CD4-positive, alpha-beta T cell treated with Interleukin-21 for 1 hour (primary cell): ENCODE data around the gene TMEM236.
A peak's percentile ranks its signal among the peaks of the same experiment; 100 is the strongest.
"Not testable (repeated sequence)": the region's sequence is repeated elsewhere in the genome, so short reads cannot be mapped to it uniquely, and the experiment has no call there.

Experiments
- DNase-seq: peaks from one replicate; pipeline ENCODE4 v3.0.0-alpha.2; 2020

TMEM236 gene, protein sequence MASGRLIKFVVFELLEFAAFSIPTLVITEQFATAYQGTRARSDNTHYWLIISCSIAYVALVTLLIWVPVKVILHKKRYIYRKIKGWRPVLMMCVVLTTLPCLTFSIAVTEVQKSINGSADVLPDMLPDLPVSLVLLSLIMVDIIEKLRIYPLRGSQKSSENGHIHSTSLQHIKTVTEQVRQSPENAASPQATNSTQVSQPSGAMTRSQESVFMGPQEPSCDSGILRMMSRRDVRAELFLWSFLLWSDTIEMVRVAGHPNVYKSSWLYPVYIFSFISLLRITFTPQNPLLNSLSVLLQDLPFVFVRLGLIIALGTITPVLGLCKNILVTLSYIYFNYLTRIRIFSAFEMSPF

DNA sequence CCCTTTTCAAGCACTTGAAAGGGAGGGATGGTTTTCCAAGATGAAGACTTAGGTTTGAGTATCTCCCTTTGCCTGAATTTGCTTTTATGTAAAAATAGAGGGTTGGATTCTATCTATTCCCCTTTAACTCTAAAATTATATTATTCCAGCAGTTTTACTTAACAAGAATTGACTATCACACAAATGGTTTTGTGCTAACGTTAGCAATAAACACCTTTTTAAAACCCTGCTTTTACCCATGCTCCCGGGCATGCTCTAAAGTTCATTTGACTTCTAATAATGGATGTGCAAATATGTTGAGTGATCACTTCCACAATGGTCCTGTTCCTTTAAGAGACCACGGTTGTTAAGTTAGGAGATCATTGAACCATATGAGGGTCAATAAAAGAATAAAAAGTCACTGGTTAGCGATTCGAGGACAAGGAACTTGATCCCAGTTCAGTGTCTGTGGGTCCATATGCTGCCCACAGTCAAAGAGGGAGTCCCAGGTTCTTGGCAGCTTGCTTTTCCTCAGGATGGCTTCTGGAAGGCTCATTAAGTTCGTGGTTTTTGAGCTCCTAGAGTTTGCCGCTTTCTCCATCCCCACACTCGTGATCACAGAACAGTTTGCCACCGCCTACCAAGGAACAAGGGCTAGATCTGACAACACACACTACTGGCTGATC lies at the start of gene TMEM236:
TSS of gene TMEM236 (plus strand) at position 421 of the 665 bp plus-strand sequence. CDS start at position 516, 95 bp downstream.
- DNase-seq = no peak

DNA sequence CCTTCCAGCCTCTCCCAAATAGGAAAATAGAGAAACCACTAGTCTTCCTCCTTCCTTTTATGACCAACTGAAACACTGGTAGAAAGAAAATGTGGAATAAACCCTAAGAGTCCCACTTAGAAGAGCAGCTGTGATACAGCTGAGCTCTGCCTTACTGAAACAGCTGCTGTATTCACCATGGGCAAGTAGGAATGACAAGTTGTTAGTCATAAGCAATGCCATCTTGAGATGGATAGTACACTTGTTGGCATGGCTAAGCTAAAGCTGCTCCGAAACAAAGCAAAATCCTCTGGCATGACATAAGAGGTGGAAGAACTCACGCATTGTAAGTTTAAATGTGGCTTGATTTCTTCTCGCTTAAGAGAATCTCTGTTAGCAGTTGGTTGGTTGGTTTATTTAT lies 48.3 kb upstream of the TMEM236 start:
- DNase-seq = no peak

DNA sequence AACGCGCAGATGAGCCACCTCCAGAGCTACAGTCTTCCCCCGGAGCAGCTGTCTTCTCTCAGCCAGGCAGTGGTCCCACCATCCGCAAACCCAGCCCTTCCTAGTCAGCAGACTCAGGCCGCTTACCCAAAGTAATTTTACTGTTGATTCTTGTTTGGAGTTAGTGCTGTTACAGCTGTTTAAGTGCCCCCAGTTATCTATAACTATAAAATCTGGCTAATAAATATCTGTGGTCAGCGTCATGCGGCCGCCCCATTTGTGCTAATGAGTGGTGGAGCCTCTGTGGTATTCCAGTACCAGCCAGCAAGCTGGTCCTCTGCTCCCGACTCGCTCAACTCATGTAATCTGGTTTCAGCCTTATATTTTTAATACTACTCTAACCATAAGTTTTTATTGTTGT lies 43.2 kb upstream of the TMEM236 start:
- DNase-seq = no peak

- no peak for DNase-seq
Observed at GRCh38 chr10:17709492-17709891, 42.5 kb upstream of the TMEM236 start.

DNA sequence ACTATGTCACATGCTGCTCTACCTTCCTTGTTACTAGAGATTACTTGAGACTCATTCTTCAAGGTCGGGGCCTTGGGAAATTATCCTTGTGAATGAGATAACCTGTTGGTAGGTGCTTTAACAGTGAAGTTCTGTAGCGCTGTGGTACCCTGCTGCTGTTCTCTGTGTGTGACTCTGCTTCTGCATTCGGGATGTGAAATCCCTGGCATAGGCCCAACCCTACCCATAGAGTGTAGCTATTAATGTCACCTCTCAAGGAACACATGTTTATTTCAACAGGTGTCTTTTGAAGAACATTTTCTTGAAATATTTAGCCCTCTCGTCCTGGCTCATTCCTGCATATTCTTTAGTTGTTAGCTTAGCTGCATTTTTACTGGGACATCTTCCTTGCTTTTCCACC lies 41.8 kb upstream of the TMEM236 start:
- DNase-seq = no peak

DNA sequence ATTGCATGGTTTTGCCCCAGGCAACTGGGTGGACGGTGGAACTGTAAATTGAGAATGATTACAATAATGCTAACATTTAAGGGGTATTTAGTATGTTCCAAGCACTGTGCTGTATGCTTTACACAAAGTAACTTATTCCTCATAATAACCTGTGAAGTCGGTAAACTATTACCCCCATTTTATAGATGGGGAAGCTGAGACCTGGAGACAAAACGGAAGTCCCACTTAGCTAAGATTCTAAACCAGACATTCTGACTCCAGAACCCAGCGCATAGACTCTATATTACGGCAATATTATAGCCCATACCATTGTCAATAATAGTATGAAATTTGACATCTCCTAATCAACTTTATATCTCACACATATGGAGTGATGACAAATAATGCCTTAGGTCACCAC lies 39.9 kb upstream of the TMEM236 start:
- no peak for DNase-seq

- no peak for DNase-seq
Observed at GRCh38 chr10:17712717-17713471, 39.1 kb upstream of the TMEM236 start.

GRCh38 chr10:17713758-17714157 lies 38.2 kb upstream of the TMEM236 start:
- DNase-seq = no peak

DNA sequence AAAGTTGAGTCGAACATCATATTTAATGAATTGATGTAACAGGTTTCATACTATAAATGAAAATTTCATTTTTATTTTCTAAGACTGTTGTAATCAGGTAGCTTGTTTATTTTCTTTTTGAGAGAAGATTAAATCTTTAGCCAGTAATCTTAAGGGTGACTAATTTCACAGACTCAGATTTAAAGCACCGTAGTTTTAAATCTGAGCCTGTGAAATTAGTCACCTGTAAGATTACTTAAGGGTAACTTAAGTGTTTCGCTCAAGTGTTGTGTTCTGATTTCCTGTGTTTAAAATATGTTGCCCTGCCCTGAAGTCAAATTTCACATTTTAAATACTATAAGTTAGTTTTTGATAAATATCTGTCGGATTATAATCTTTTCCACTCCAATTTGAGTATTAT lies 35.8 kb upstream of the TMEM236 start:
- no peak for DNase-seq

DNA sequence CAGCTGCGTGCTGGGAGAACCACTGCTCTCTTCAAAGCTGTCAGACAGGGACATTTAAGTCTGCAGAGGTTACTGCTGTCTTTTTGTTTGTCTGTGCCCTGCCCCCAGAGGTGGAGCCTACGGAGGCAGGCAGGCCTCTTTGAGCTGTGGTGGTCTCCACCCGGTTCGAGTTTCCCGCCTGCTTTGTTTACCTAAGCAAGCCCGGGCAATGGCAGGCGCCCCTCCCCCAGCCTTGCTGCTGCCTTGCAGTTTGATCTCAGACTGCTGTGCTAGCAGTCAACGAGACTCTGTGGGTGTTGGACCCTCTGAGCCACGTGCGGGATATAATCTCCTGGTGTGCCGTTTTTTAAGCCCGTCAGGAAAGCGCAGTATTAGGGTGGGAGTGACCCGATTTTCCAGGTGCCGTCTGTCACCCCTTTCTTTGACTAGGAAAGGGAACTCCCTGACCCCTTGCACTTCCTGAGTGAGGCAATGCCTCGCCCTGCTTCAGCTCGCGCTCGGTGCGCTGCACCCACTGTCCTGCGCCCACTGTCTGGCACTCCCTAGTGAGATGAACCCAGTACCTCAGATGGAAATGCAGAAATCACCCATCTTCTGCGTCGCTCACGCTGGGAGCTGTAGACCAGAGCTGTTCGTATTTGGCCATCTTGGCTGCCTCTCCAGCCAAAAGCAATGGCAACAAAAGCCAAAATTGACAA lies 29.5 kb upstream of the TMEM236 start:
- DNase-seq = not testable (repeated sequence)

- DNase-seq = no peak
Observed at GRCh38 chr10:17725703-17726102, 26.3 kb upstream of the TMEM236 start.

DNA sequence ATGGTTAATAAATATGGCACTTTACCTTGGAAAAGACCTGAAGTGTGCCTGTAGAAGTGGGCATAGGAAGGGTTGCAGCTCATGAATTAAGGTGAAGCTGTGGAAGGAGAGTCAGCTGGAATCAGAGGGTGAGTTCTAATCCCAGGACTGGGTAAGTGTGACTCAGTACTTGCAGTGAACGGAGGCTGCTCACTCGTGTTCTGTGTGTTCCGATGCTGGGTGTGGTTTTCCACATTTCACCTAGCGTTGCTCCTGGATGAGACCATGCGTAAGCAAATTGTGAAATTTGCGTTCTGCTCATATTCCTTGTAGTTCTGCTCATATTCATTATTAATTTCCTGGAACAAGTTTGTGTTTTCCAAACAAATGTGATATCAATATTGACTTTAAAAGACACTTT lies 22.4 kb upstream of the TMEM236 start:
- no peak for DNase-seq

GRCh38 chr10:17730667-17731066 lies 21.3 kb upstream of the TMEM236 start:
- no peak for DNase-seq

GRCh38 chr10:17731331-17732020 lies 20.5 kb upstream of the TMEM236 start:
- DNase-seq = no peak

GRCh38 chr10:17733620-17734019 lies 18.4 kb upstream of the TMEM236 start:
- DNase-seq = no peak

GRCh38 chr10:17734432-17735080 lies 17.4 kb upstream of the TMEM236 start:
- no peak for DNase-seq

DNA sequence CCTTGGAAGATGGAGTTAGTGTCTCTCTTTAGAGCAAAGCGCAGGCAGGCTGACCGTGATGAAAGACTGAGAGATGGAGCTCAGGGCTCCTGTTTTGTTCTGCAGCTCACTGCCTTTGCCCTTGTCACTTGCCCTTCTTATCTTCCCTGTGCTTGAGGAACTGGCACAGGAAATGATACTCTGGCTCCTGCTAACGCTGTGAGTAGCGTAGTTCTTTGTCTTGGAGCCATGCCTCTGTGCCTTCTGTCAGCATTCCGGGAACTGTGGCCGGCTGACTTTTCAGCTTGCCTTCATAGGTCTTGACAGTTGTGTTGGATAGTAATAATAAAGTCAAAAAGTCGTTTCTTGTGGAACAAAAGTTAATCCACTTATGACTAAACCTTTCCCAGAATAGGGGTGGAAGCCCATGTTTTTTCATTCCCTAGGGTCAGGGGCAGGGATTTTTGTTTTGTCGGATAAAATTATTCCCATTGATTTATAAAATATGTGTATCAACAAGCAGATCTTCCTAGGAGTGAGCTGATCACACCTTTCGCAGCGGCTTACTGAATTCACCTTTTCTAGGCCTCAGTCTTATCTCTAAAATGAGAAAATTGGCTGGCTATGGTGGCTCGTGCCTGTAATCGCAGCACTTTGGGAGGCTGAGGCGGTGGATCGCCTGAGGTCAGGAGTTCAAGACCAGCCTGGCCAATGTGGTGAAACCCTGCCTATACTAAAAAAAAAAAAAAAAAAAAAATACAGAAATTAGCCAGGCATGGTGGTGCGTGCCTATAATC lies 16.6 kb upstream of the TMEM236 start:
- DNase-seq = no peak

GRCh38 chr10:17736223-17736622 lies 15.8 kb upstream of the TMEM236 start:
- no peak for DNase-seq

GRCh38 chr10:17737027-17737965 lies 14.7 kb upstream of the TMEM236 start:
- peak; percentile 40 for DNase-seq

DNA sequence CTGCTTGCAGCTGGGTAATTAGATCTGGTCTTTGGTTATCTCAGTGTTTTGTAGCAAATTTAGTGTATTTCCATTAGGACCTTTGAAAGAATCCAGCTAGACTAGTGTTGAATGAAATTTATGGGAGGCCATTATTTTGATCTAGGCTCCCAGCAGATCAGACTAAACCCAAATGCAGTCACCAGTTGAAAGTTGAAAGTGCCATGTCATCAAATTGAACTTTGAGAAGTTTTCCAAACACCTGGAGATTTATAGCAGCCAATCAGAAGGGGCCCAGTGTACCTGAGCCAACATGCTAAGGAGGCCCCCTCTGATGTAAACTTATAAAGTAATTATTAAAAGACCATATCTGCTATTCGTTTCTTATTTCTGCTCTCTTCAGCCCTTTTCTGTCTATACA lies 11.3 kb upstream of the TMEM236 start:
- DNase-seq = no peak
